ENCODE measurements around the gene EDEM3. TPM values are rescaled to one million over a fixed set of nuclear protein-coding genes. Genes with fewer than 3 reads are reported as not detected.

Gene EDEM3
- total and polyA plus RNA-seq, 2 of the 8 experiments (the other 6 are each of a cell fraction or from before 2014, with no cell fraction given) = 1.6 to 14.0 TPM

- TF ChIP-seq CEBPB (IDR thresholded peaks at IDR 0.05; ENCODE audit: low read depth, low read length) (no peak), EP300 (IDR thresholded peaks at IDR 0.05; ENCODE audit: borderline replicate concordance in 1 of 2, low read depth in 2 of 2, low read length in 2 of 2) (no peak), BRCA1 (IDR thresholded peaks at IDR 0.05; ENCODE audit: low read depth, low read length) (no peak), NANOG (IDR thresholded peaks at IDR 0.05; ENCODE audit: insufficient read depth, low read depth, low read length, poor library complexity, severe bottlenecking) (no peak)
Measured at GRCh38 chr1:184705271-184705670, 49.4 kb downstream of the EDEM3 start (continued).

Measured in H1 (cell line).